Hepatocyte (in vitro differentiated cells): ENCODE measurements around the gene MT1F. TPM values are rescaled to one million over a fixed set of nuclear protein-coding genes. Genes with fewer than 3 reads are reported as not detected.
A peak's percentile ranks its signal among the peaks of the same experiment; 100 is the strongest.

Source experiments
- DNase-seq: peaks from one replicate; pipeline ENCODE4 v3.0.0-alpha.2; 2016; ENCODE audit warnings: low spot score
- H2AFZ ChIP-seq: fragments of 200-600 bp; sonication (generic); 2 replicates; pipeline ENCODE4 v1.6.0; 2016; ENCODE audit warnings: antibody characterized with exemption, mild to moderate bottlenecking
- H3K27ac ChIP-seq: fragments of 200-600 bp; sonication (generic); 2 replicates; pipeline ENCODE4 v1.5.1; 2016; ENCODE audit warnings: mild to moderate bottlenecking
- H3K27me3 ChIP-seq: fragments of 200-600 bp; sonication (generic); 2 replicates; pipeline ENCODE4 v1.6.1; 2016
- H3K36me3 ChIP-seq: fragments of 200-600 bp; sonication (generic); replicated peaks from 2 replicates; pipeline ENCODE4 v1.5.1; 2016; ENCODE audit warnings: low read depth; ENCODE audit not compliant: insufficient read depth
- H3K4me1 ChIP-seq: fragments of 200-600 bp; sonication (generic); 2 replicates; pipeline ENCODE4 v1.5.1; 2016; ENCODE audit warnings: mild to moderate bottlenecking, moderate library complexity; ENCODE audit not compliant: insufficient read depth
- H3K4me2 ChIP-seq: fragments of 200-600 bp; sonication (generic); 2 replicates; pipeline ENCODE4 v1.6.0; 2016
- H3K4me3 ChIP-seq: fragments of 200-600 bp; sonication (generic); 2 replicates; pipeline ENCODE4 v1.5.1; 2016; ENCODE audit warnings: mild to moderate bottlenecking
- H3K79me2 ChIP-seq: fragments of 200-600 bp; sonication (generic); 2 replicates; pipeline ENCODE4 v1.6.0; 2017; ENCODE audit warnings: mild to moderate bottlenecking
- H3K9me2 ChIP-seq: fragments of 200-600 bp; sonication (generic); replicated peaks from 2 replicates; pipeline ENCODE4 v1.6.0; 2017; ENCODE audit warnings: mild to moderate bottlenecking; ENCODE audit not compliant: insufficient read depth
- H3K9me3 ChIP-seq: fragments of 200-600 bp; sonication (generic); 2 replicates; pipeline ENCODE4 v1.5.1; 2016; ENCODE audit warnings: low read depth, mild to moderate bottlenecking
- H4K20me1 ChIP-seq: fragments of 200-600 bp; sonication (generic); 2 replicates; pipeline ENCODE4 v1.6.0; 2016; ENCODE audit warnings: mild to moderate bottlenecking; ENCODE audit not compliant: insufficient read depth, poor library complexity, severe bottlenecking
- EZH2 ChIP-seq: fragments of 200-600 bp; sonication (generic); IDR thresholded peaks from 2 replicates; pipeline ENCODE4 v1.6.1; 2016; ENCODE audit warnings: antibody characterized with exemption, mild to moderate bottlenecking, borderline replicate concordance
- EZH2phosphoT487 ChIP-seq: fragments of 200-600 bp; sonication (generic); IDR thresholded peaks from one replicate; pipeline ENCODE4 v1.6.1; 2018; ENCODE audit warnings: antibody characterized with exemption, mild to moderate bottlenecking, low read depth, moderate library complexity; ENCODE audit not compliant: unreplicated experiment, severe bottlenecking
- WGBS: methylation state at CpG from one replicate; pipeline ENCODE4 v1.1.6; 2016; ENCODE audit warnings: low lambda C conversion rate; ENCODE audit errors: missing lambda C conversion rate; 5-methylcytosine and 5-hydroxymethylcytosine counted together
- polyA plus RNA-seq: library from polyadenylated mRNA; unstranded; fragments of >200 nt; fragmentation: Nextera tagmentation; extraction: Ambion mirVana; gene quantifications from 2 replicates; pipeline ENCODE4 v1.2.1, GENCODE V29; 2016
- total RNA-seq: library from RNA; depleted of rRNA; stranded (reverse); fragments of >200 nt; gene quantifications from 2 replicates; pipeline ENCODE4 v1.2.3, GENCODE V29; 2014
- TF ChIP-seq, protein P1 (sequence below): fragments of 200-600 bp; sonication (generic); IDR thresholded peaks from 2 replicates; pipeline ENCODE4 v1.5.1; 2016; ENCODE audit warnings: antibody characterized with exemption, mild to moderate bottlenecking; ENCODE audit not compliant: poor library complexity

MT1F gene
- total and polyA plus RNA-seq, 2 experiments from 2014 or later: 7.1 to 11.8 TPM

DNA sequence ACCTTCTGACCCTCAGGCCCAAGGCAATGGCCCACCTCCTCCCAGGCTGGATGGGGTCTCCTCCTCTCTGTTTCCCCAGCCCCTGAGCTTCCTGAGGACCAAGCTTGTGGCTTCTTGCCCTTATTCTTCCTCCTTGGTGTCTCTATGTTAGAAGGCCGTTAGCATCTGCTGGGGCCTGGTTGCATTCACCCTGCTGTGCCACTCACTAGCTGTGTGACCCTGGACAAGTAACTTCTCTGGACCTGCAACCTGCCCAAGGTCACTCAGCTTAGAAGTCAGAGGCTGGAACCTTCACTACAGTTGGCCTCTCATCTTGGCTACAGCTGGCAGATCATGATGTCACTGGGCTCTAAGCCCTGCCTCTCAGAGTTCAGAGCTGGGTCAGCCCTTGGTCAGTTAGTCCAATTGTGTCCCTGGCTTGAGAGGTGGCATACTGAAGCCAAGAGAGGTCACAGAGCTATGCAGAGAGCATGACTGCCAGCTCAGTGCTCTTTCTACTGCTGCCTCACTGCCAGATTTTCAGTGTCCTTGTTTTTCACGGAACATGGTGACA is 46.4 kb upstream of the MT1F start:
- no peak for DNase-seq
- WGBS: 89% methylated on average over 2 of the region's 2 CpGs
- Histone ChIP-seq H4K20me1 (no peaks in the 10 kb centered on the region), H3K27ac (peak overlapping the region; percentile 12), H3K9me3 (no peaks in the 10 kb centered on the region), H3K4me1 (peaks cover 26% of the 10 kb centered on the region), H3K27me3 (peaks cover 7% of the 10 kb centered on the region), H3K36me3 (no peaks in the 10 kb centered on the region), H2AFZ (no peak overlapping the region), H3K4me3 (no peak overlapping the region), H3K4me2 (no peak overlapping the region), H3K79me2 (no peaks in the 10 kb centered on the region), H3K9me2 (no peaks in the 10 kb centered on the region)
- no peak for TF ChIP-seq EZH2phosphoT487
- TF ChIP-seq, protein P1, sequence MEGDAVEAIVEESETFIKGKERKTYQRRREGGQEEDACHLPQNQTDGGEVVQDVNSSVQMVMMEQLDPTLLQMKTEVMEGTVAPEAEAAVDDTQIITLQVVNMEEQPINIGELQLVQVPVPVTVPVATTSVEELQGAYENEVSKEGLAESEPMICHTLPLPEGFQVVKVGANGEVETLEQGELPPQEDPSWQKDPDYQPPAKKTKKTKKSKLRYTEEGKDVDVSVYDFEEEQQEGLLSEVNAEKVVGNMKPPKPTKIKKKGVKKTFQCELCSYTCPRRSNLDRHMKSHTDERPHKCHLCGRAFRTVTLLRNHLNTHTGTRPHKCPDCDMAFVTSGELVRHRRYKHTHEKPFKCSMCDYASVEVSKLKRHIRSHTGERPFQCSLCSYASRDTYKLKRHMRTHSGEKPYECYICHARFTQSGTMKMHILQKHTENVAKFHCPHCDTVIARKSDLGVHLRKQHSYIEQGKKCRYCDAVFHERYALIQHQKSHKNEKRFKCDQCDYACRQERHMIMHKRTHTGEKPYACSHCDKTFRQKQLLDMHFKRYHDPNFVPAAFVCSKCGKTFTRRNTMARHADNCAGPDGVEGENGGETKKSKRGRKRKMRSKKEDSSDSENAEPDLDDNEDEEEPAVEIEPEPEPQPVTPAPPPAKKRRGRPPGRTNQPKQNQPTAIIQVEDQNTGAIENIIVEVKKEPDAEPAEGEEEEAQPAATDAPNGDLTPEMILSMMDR: no peak
- TF ChIP-seq EZH2: no peak

GRCh38 chr16:56613706-56614105 is 44.1 kb upstream of the MT1F start:
- H3K27me3 ChIP-seq: peaks cover 31% of the 10 kb centered on the region
- TF ChIP-seq, protein P1: no peak
- H3K79me2 ChIP-seq: no peaks in the 10 kb centered on the region
- H3K36me3 ChIP-seq: no peaks in the 10 kb centered on the region
- H3K4me1 ChIP-seq: peaks cover 9% of the 10 kb centered on the region
- no peak overlapping the region for H3K27ac ChIP-seq
- no peaks in the 10 kb centered on the region for H3K9me2 ChIP-seq
- no peak overlapping the region for H2AFZ ChIP-seq
- no peak overlapping the region for H3K4me2 ChIP-seq
- H3K9me3 ChIP-seq: no peaks in the 10 kb centered on the region
- no peaks in the 10 kb centered on the region for H4K20me1 ChIP-seq
- DNase-seq: no peak
- no peak overlapping the region for H3K4me3 ChIP-seq

- H3K9me3 ChIP-seq: no peaks in the 10 kb centered on the region
- no peaks in the 10 kb centered on the region for H4K20me1 ChIP-seq
- H3K4me2 ChIP-seq: no peak overlapping the region
- H3K4me3 ChIP-seq: no peak overlapping the region
- no peaks in the 10 kb centered on the region for H3K9me2 ChIP-seq
- peaks cover 39% of the 10 kb centered on the region for H3K27me3 ChIP-seq
- H3K36me3 ChIP-seq: no peaks in the 10 kb centered on the region
- H3K27ac ChIP-seq: no peak overlapping the region
- peaks cover under 1% of the 10 kb centered on the region for H3K4me1 ChIP-seq
- H3K79me2 ChIP-seq: no peaks in the 10 kb centered on the region
- no peak for DNase-seq
- H2AFZ ChIP-seq: no peak overlapping the region
- TF ChIP-seq EZH2phosphoT487: no peak
- TF ChIP-seq, protein P1: no peak
- no peak for TF ChIP-seq EZH2
These were observed 43.2 kb upstream of the MT1F start for GRCh38 chr16:56614549-56614991.

GRCh38 chr16:56615353-56615752 is 42.4 kb upstream of the MT1F start:
- Histone ChIP-seq H3K9me3 (no peaks in the 10 kb centered on the region), H3K79me2 (no peaks in the 10 kb centered on the region), H3K9me2 (no peaks in the 10 kb centered on the region), H2AFZ (no peak overlapping the region), H3K27me3 (peaks cover 47% of the 10 kb centered on the region), H3K4me2 (no peak overlapping the region), H3K4me1 (no peaks in the 10 kb centered on the region), H3K4me3 (no peak overlapping the region), H3K27ac (no peak overlapping the region), H4K20me1 (no peaks in the 10 kb centered on the region), H3K36me3 (no peaks in the 10 kb centered on the region)
- DNase-seq: no peak
- no peak for TF ChIP-seq EZH2phosphoT487
- TF ChIP-seq EZH2: no peak
- TF ChIP-seq, protein P1: no peak
- 86% methylated on average over 3 of the region's 3 CpGs for WGBS
